Activated CD8-positive, alpha-beta memory T cell treated with anti-CD3 and anti-CD28 coated beads, Interleukin-2, amount 50 U/mL, for 24 hours (primary cell): ENCODE results near the gene SERTAD2.

Source experiments
- DNase-seq: peaks from one replicate; pipeline ENCODE4 v3.0.0-alpha.2; 2020; ENCODE audit errors: extremely low read depth

The SERTAD2 gene

GRCh38 chr2:64608867-64609226 is 44.9 kb downstream of the SERTAD2 start:
- DNase-seq = no peak

- DNase-seq = no peak
Measured at GRCh38 chr2:64607381-64608304, 46.1 kb downstream of the SERTAD2 start.

- peak; percentile 57 for DNase-seq
Measured at GRCh38 chr2:64606479-64607363, 47.0 kb downstream of the SERTAD2 start.

- DNase-seq = no peak
Measured at GRCh38 chr2:64605991-64606478, 47.7 kb downstream of the SERTAD2 start.

GRCh38 chr2:64605026-64605471 is 48.7 kb downstream of the SERTAD2 start:
- DNase-seq = no peak

GRCh38 chr2:64604155-64604554 is 49.6 kb downstream of the SERTAD2 start:
- no peak for DNase-seq

GRCh38 chr2:64602436-64602835 is 51.3 kb downstream of the SERTAD2 start:
- DNase-seq = no peak

- DNase-seq = no peak
Measured at GRCh38 chr2:64601785-64602391, 51.8 kb downstream of the SERTAD2 start.

GRCh38 chr2:64601034-64601754 is 52.5 kb downstream of the SERTAD2 start:
- DNase-seq = no peak

- DNase-seq = no peak
Measured at GRCh38 chr2:64599469-64599868, 54.2 kb downstream of the SERTAD2 start.

GRCh38 chr2:64598226-64598625 is 55.5 kb downstream of the SERTAD2 start:
- DNase-seq = no peak

- no peak for DNase-seq
Measured at GRCh38 chr2:64595397-64596176, 58.1 kb downstream of the SERTAD2 start.

- DNase-seq = no peak
Measured at GRCh38 chr2:64594226-64594989, 59.3 kb downstream of the SERTAD2 start.

- DNase-seq = no peak
Measured at GRCh38 chr2:64593035-64593655, 60.6 kb downstream of the SERTAD2 start.

GRCh38 chr2:64591188-64591587 is 62.5 kb downstream of the SERTAD2 start:
- DNase-seq = no peak

GRCh38 chr2:64587561-64587960 is 66.2 kb downstream of the SERTAD2 start:
- no peak for DNase-seq

GRCh38 chr2:64586883-64587481 is 66.7 kb downstream of the SERTAD2 start:
- DNase-seq = no peak

GRCh38 chr2:64586054-64586453 is 67.7 kb downstream of the SERTAD2 start:
- DNase-seq = no peak
